Right lobe of liver (tissue), 6 donors: Measurements from ENCODE around the gene PIM3. TPM values are rescaled to one million over a fixed set of nuclear protein-coding genes. Genes with fewer than 3 reads are reported as not detected.

ENCODE experiments used
- ATAC-seq, 4 donors: fragments of 200-7000 bp; cut with Tn5 transposase; one replicate each; pipeline ENCODE4 v1.9.1; 2020; ENCODE audit warnings: mild to moderate bottlenecking in 4 of 4, moderate library complexity in 4 of 4
- DNase-seq, 3 donors: peaks; one replicate each; pipeline ENCODE4 v3.0.0-alpha.2; 2020
- H3K27ac ChIP-seq, 3 donors: fragments of 200-600 bp; one replicate each; pipeline ENCODE4 v1.8.0; 2022
- H3K27me3 ChIP-seq, 2 donors: fragments of 200-600 bp; one replicate each; pipeline ENCODE4 v1.8.0; 2022
- H3K36me3 ChIP-seq, 4 donors: fragments of 200-600 bp; sonication (generic) in 1 of 4; one replicate each; pipeline versions ENCODE4 v1.5.1 to v1.8.0; 2017 to 2022; ENCODE audit warnings: control low read depth in 1 of 4
- H3K4me1 ChIP-seq, 4 donors: fragments of 200-600 bp; sonication (generic) in 1 of 4; one replicate each; pipeline versions ENCODE4 v1.5.1 to v1.8.0; 2017 to 2022; ENCODE audit warnings: control low read depth in 1 of 4
- H3K4me3 ChIP-seq, 3 donors: fragments of 200-600 bp; one replicate each; pipeline ENCODE4 v1.8.0; 2022
- H3K9me3 ChIP-seq, 4 donors: fragments of 200-600 bp; sonication (generic) in 1 of 4; one replicate each; pipeline versions ENCODE4 v1.5.1 to v1.8.0; 2017 to 2022; ENCODE audit warnings: control low read depth in 1 of 4
- CTCF ChIP-seq, 4 donors: fragments of 200-600 bp in 3 of 4; fragments of 450-650 bp in 1 of 4; IDR thresholded peaks; one replicate each; pipeline versions ENCODE4 v1.5.1 to v1.8.0; 2016 to 2022; ENCODE audit warnings: antibody characterized with exemption in 4 of 4, mild to moderate bottlenecking in 2 of 4
- POLR2A ChIP-seq: fragments of 450-650 bp; IDR thresholded peaks from one replicate; pipeline ENCODE4 v1.6.1; 2017; ENCODE audit warnings: antibody characterized with exemption, mild to moderate bottlenecking
- WGBS: methylation state at CpG from one replicate; pipeline ENCODE4 v1.1.6; 2018; ENCODE audit warnings: low coverage, low lambda C conversion rate; ENCODE audit not compliant: insufficient coverage; ENCODE audit errors: missing lambda C conversion rate; 5-methylcytosine and 5-hydroxymethylcytosine counted together
- intact Hi-C, 2 donors: fragments of 100-400 bp; cut with DNase I; formaldehyde crosslinking; loops; one replicate each; pipeline versions ENCODE4 v1.11.2 to v1.14.1; 2022
- total RNA-seq, 6 experiments: library from RNA; depleted of rRNA in 2 of 6; stranded (reverse); fragments of >200 nt in 2 of 6; fragmentation: NEBNext Ultra II Directional in 3 of 6; extraction: Animal tissue kit (Norgen Biotek cat#: 25700) in 3 of 6; gene quantifications; one replicate each; pipeline versions ENCODE4 v1.1.0 to v1.2.4, GENCODE V29; 2016 to 2023
- donor health status: DM: no; HTN: yes; CAD: no.
- donor health status: DM: no; HTN: no; CAD: no.
- donor health status: DM: no; HTN: no; CAD: no.
- donor health status: DM: no; HTN: yes; CAD: no.
- donor health status: DM: no; HTN: yes; CAD: no.

PIM3 gene
- total RNA-seq, 6 experiments from 2014 or later = 26.7 to 64.4 (median 32.8) TPM

- no CpG with 5 or more reads among the region's 19 CpGs for WGBS
- Histone ChIP-seq H3K9me3 (no peaks in the 10 kb centered on the region), H3K36me3 (no peaks in the 10 kb centered on the region), H3K4me1 (peaks cover 0 to 24% (median 7%) of the 10 kb centered on the region in 4 donors), H3K27ac (peak overlapping the region in 2 of 3 donors; percentile 49 to 82), H3K27me3 (no peaks in the 10 kb centered on the region), H3K4me3 (no peak overlapping the region)
- DNase-seq = peak in 1 of 3 donors; percentile 60
- no peak for ATAC-seq
- intact Hi-C loops = loop anchor here in 1 of 2 donors (10.0 kb wide), 1 partner anchor 56 kb away; no protein-coding TSS in a partner anchor
- TF ChIP-seq POLR2A (no peak), CTCF (IDR thresholded peaks at IDR 0.05) (no peak)
Measured at GRCh38 chr22:49938565-49939136, 21.9 kb upstream of the PIM3 start.

- Histone ChIP-seq H3K36me3 (no peaks in the 10 kb centered on the region), H3K27ac (no peak overlapping the region), H3K27me3 (no peaks in the 10 kb centered on the region), H3K4me3 (no peak overlapping the region), H3K4me1 (peaks cover 0 to 23% (median 0%) of the 10 kb centered on the region in 4 donors), H3K9me3 (no peaks in the 10 kb centered on the region)
- TF ChIP-seq POLR2A (no peak), CTCF (IDR thresholded peaks at IDR 0.05) (no peak)
- DNase-seq (no peak), ATAC-seq (no peak)
- 67% methylated on average over 1 of the region's 17 CpGs for WGBS
- intact Hi-C loops = no loop called here
Measured at GRCh38 chr22:49941507-49942316, 18.9 kb upstream of the PIM3 start.

GRCh38 chr22:49942565-49943404 is 17.8 kb upstream of the PIM3 start:
- no peak for DNase-seq
- intact Hi-C loops = no loop called here

More at GRCh38 chr22:49942565-49943404, 17.8 kb upstream of the PIM3 start:
- no peaks in the 10 kb centered on the region for H3K36me3 ChIP-seq
- H3K9me3 ChIP-seq = no peaks in the 10 kb centered on the region
- ATAC-seq = no peak
- no peaks in the 10 kb centered on the region for H3K27me3 ChIP-seq
- TF ChIP-seq CTCF (IDR thresholded peaks at IDR 0.05) (no peak), POLR2A (no peak)
- WGBS = 72% methylated on average over 4 of the region's 21 CpGs
- H3K4me1 ChIP-seq = peaks cover 0 to 18% (median 0%) of the 10 kb centered on the region in 4 donors
- no peak overlapping the region for H3K27ac ChIP-seq
- H3K4me3 ChIP-seq = no peak overlapping the region
